Measurements from ENCODE around the gene MIOX. TPM values are rescaled to one million over a fixed set of nuclear protein-coding genes. Genes with fewer than 3 reads are reported as not detected.
A peak's percentile ranks its signal among the peaks of the same experiment; 100 is the strongest.

MIOX gene
- total RNA-seq, 4 donors from 2014 or later: 2.1 to 11.3 (median 4.7) TPM

GRCh38 chr22:50523458-50523805 lies 36.8 kb downstream of the MIOX start:
- peaks cover 21 to 30% of the 10 kb centered on the region in 2 donors for H3K36me3 ChIP-seq
- H3K27ac ChIP-seq: no peak overlapping the region
- intact Hi-C loops (cut with DNase I): loop anchor here (5.0 kb wide), 1 partner anchor 59 kb away; the partner anchor contains the start of gene CHKB
- no peaks in the 10 kb centered on the region for H3K27me3 ChIP-seq
- TF ChIP-seq CTCF (IDR thresholded peaks at IDR 0.05): no peak
- TF ChIP-seq POLR2A (IDR thresholded peaks at IDR 0.05): no peak
- no peak for DNase-seq
- H3K4me3 ChIP-seq (replicated peaks in 1 of 3): no peak overlapping the region
- peaks cover 13 to 22% of the 10 kb centered on the region in 2 donors for H3K4me1 ChIP-seq
- no peaks in the 10 kb centered on the region for H3K9me3 ChIP-seq
- WGBS, 2 donors: 90 to 92% methylated on average over 14 to 16 of the region's 16 CpGs

GRCh38 chr22:50523806-50524675 lies 37.4 kb downstream of the MIOX start:
- Histone ChIP-seq H3K27me3 (no peaks in the 10 kb centered on the region), H3K4me1 (peaks cover 13 to 22% of the 10 kb centered on the region in 2 donors), H3K36me3 (peaks cover 21 to 29% of the 10 kb centered on the region in 2 donors), H3K4me3 (replicated peaks in 1 of 3) (peak overlapping the region in 1 of 3 donors; percentile 83), H3K9me3 (no peaks in the 10 kb centered on the region), H3K27ac (no peak overlapping the region)
- intact Hi-C loops (cut with DNase I): loop anchor here (5.0 kb wide), 1 partner anchor 58 kb away; the partner anchor contains the start of gene CHKB
- DNase-seq: no peak
- WGBS, 2 donors: 83 to 91% methylated on average over 5 to 14 of the region's 25 CpGs
- TF ChIP-seq POLR2A (IDR thresholded peaks at IDR 0.05) (no peak), CTCF (IDR thresholded peaks at IDR 0.05) (no peak)

- H3K4me1 ChIP-seq: peaks cover 13 to 27% of the 10 kb centered on the region in 2 donors
- no peaks in the 10 kb centered on the region for H3K9me3 ChIP-seq
- TF ChIP-seq CTCF (IDR thresholded peaks at IDR 0.05): no peak
- no peak for TF ChIP-seq POLR2A (IDR thresholded peaks at IDR 0.05)
- no peaks in the 10 kb centered on the region for H3K27me3 ChIP-seq
- H3K27ac ChIP-seq: peak overlapping the region; percentile 53 to 97 (median 56)
- intact Hi-C loops (cut with DNase I): loop anchor here (5.0 kb wide), 1 partner anchor 58 kb away; the partner anchor contains the start of gene CHKB
- WGBS, 2 donors: 18 to 20% methylated on average over 17 to 19 of the region's 19 CpGs
- H3K4me3 ChIP-seq (replicated peaks in 1 of 3): peak overlapping the region; percentile 41 to 83 (median 66)
- peaks cover 21 to 24% of the 10 kb centered on the region in 2 donors for H3K36me3 ChIP-seq
- DNase-seq: no peak
Measured at GRCh38 chr22:50524676-50525103, 38.0 kb downstream of the MIOX start.

DNA sequence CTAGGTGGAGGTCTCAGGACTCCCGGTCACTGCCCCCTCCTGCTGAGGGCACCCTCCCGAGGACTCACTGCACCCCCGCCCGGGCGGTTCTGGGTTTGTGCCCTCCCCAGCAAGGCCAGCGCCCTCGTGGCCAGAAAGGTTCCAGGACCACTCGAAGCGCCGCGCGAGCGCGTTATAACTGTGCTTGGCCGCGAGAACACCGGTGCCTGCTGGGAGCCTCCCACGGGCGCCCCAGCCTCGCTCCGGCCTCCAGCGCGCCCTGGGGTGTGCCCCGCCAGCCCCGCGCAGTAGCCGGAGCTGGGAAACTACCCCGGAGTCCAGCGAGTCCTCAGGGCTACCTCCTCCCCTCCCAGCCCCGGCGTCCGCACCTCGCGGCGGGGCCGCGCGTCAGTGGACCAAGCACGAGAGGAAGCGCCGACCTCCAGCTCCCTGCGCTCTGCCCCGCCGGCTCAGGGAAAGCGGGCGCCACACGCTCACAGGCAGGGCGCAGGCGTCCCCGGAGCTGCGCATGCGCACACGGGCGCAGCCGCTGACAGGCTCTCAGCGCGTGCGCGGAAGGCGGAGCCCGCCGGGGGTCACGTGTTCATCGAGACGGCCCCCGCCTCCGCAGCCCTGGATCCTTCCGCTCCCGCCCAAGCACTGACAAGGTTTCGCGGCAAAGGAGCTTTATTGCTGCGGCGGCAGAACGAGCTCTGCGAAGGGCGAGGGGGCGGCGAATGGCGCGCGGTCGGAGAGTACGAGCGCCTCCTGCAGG lies 38.6 kb downstream of the MIOX start, which contains the start of gene SCO2:
Gene SCO2, minus strand, starts transcription at position 495 of the 754 bp plus-strand sequence. CDS start 1,187 bp downstream, outside the sequence.
- H3K4me3 ChIP-seq (replicated peaks in 1 of 3): peak within 1 kb of the TSS; percentile 41 to 83 (median 66)
- peak; percentile 96 to 97 for DNase-seq
- peaks cover 14 to 28% of the 10 kb centered on the region in 2 donors for H3K4me1 ChIP-seq
- TF ChIP-seq CTCF (IDR thresholded peaks at IDR 0.05) (peak in 3 of 6 experiments; percentile 23 to 46 (median 38)), POLR2A (IDR thresholded peaks at IDR 0.05) (peak; percentile 9 to 87)
- H3K27ac ChIP-seq: peak within 1 kb of the TSS; percentile 86 to 97 (median 91)
- peaks cover 21 to 24% of the 10 kb centered on the region in 2 donors for H3K36me3 ChIP-seq
- H3K27me3 ChIP-seq: no peaks in the 10 kb centered on the region
- intact Hi-C loops (cut with DNase I): no loop called here
- WGBS, 2 donors: 1 to 3% methylated on average over 24 to 25 of the region's 84 CpGs
- H3K9me3 ChIP-seq: no peaks in the 10 kb centered on the region
